Neural cell (in vitro differentiated cells): ENCODE results near the gene SNX30. TPM values are rescaled to one million over a fixed set of nuclear protein-coding genes. Genes with fewer than 3 reads are reported as not detected.

ENCODE experiments used
- H2AFZ ChIP-seq: fragments of 200-600, 300-800 bp; sonication (generic), shearing (Covaris generic); 2 replicates; pipeline ENCODE4 v1.6.0; 2014; ENCODE audit warnings: low read depth, mild to moderate bottlenecking, antibody characterized with exemption, low read length, moderate library complexity
- H3F3A ChIP-seq: fragments of 200-600 bp; shearing (Covaris generic); 2 replicates; pipeline ENCODE4 v1.6.1; 2016; ENCODE audit warnings: mild to moderate bottlenecking, moderate library complexity, mixed read lengths, antibody characterized with exemption, low read length; ENCODE audit not compliant: insufficient read depth, poor library complexity, severe bottlenecking
- H3K27ac ChIP-seq: fragments of 200-600, 300-800 bp; sonication (generic), shearing (Covaris generic); 2 replicates; pipeline ENCODE4 v1.5.1; 2014; ENCODE audit warnings: mild to moderate bottlenecking, low read length, moderate library complexity
- H3K27me3 ChIP-seq: fragments of 300-800, 200-600 bp; sonication (generic), shearing (Covaris generic); 2 replicates; pipeline ENCODE4 v1.6.0; 2014; ENCODE audit warnings: mild to moderate bottlenecking, low read depth, low read length, moderate library complexity; ENCODE audit not compliant: insufficient read depth
- H3K36me3 ChIP-seq: fragments of 300-800, 200-600 bp; sonication (generic), shearing (Covaris generic); 2 replicates; pipeline ENCODE4 v1.5.1; 2014; ENCODE audit warnings: mild to moderate bottlenecking, antibody characterized with exemption, low read length, moderate library complexity; ENCODE audit not compliant: insufficient read depth
- H3K4me2 ChIP-seq: fragments of 300-800, 200-600 bp; sonication (generic), shearing (Covaris generic); 2 replicates; pipeline ENCODE4 v1.6.0; 2014; ENCODE audit warnings: mild to moderate bottlenecking, low read length
- H3K4me3 ChIP-seq: fragments of 300-800, 200-600 bp; sonication (generic), shearing (Covaris generic); 2 replicates; pipeline ENCODE4 v1.5.1; 2014; ENCODE audit warnings: mild to moderate bottlenecking, low read length, moderate library complexity
- H3K79me2 ChIP-seq: fragments of 200-600 bp; shearing (Covaris generic); replicated peaks from 2 replicates; pipeline ENCODE4 v1.6.0; 2014; ENCODE audit warnings: mild to moderate bottlenecking, low read length, moderate library complexity; ENCODE audit not compliant: insufficient read depth
- H3K9ac ChIP-seq: fragments of 300-800, 200-600 bp; sonication (generic), shearing (Covaris generic); 2 replicates; pipeline ENCODE4 v1.6.1; 2016; ENCODE audit warnings: mild to moderate bottlenecking, low read length, mixed read lengths
- H3K9me2 ChIP-seq: fragments of 200-600 bp; shearing (Covaris generic); 2 replicates; pipeline ENCODE4 v1.6.1; 2016; ENCODE audit warnings: mild to moderate bottlenecking, low read length, mixed read lengths; ENCODE audit not compliant: insufficient read depth
- H3K9me3 ChIP-seq: fragments of 200-600, 300-800 bp; sonication (generic), shearing (Covaris generic); 2 replicates; pipeline ENCODE4 v1.6.1; 2016; ENCODE audit warnings: mild to moderate bottlenecking, mixed run types, low read length, moderate library complexity, mixed read lengths
- H4K20me1 ChIP-seq: fragments of 200-600 bp; shearing (Covaris generic); 2 replicates; pipeline ENCODE4 v1.6.1; 2016; ENCODE audit warnings: mild to moderate bottlenecking, mixed run types; ENCODE audit not compliant: insufficient read depth
- EP300 ChIP-seq: fragments of 450-650 bp; conservative IDR thresholded peaks from 2 replicates; pipeline ENCODE4 v1.6.1; 2014; ENCODE audit warnings: antibody characterized with exemption, mild to moderate bottlenecking, moderate library complexity; ENCODE audit not compliant: poor library complexity, severe bottlenecking
- EZH2 ChIP-seq: fragments of 200-600, 300-800 bp; shearing (Covaris generic), sonication (generic); IDR thresholded peaks from 2 replicates; pipeline ENCODE4 v1.6.1; 2014; ENCODE audit warnings: antibody characterized with exemption, low read length, borderline replicate concordance, mild to moderate bottlenecking; ENCODE audit not compliant: insufficient read depth, poor library complexity, severe bottlenecking
- MXI1 ChIP-seq: fragments of 450-650 bp; conservative IDR thresholded peaks from 2 replicates; pipeline ENCODE4 v1.6.1; 2014; ENCODE audit warnings: antibody characterized with exemption, mild to moderate bottlenecking; ENCODE audit not compliant: poor library complexity, severe bottlenecking
- POLR2AphosphoS5 ChIP-seq: IDR thresholded peaks from 2 replicates; pipeline ENCODE4 v1.6.1; 2012
- RAD21 ChIP-seq: fragments of 450-650 bp; conservative IDR thresholded peaks from 2 replicates; pipeline ENCODE4 v1.6.1; 2014; ENCODE audit warnings: antibody characterized with exemption, mild to moderate bottlenecking, moderate library complexity
- SMC3 ChIP-seq: fragments of 450-650 bp; conservative IDR thresholded peaks from 2 replicates; pipeline ENCODE4 v1.6.1; 2014; ENCODE audit warnings: antibody characterized with exemption, mild to moderate bottlenecking, moderate library complexity; ENCODE audit not compliant: poor library complexity
- TAF1 ChIP-seq: IDR thresholded peaks from 2 replicates; pipeline ENCODE4 v1.6.1; 2012; ENCODE audit warnings: low read depth
- polyA plus RNA-seq: library from polyadenylated mRNA; depleted of rRNA; stranded (reverse); fragments of >200 nt; gene quantifications from 2 replicates; pipeline ENCODE4 v1.2.3, GENCODE V29; 2014
- TF ChIP-seq, protein P1 (sequence below): fragments of 450-650 bp; IDR thresholded peaks from 2 replicates; pipeline ENCODE4 v1.5.1; 2014; ENCODE audit warnings: antibody characterized with exemption, mild to moderate bottlenecking, moderate library complexity; ENCODE audit not compliant: poor library complexity, severe bottlenecking
- TF ChIP-seq, protein P2 (sequence below): IDR thresholded peaks from 2 replicates; pipeline ENCODE4 v1.6.1; 2012; ENCODE audit warnings: borderline replicate concordance

The SNX30 gene
- polyA plus RNA-seq, 1 donor from 2014 or later = 30.0 TPM

DNA sequence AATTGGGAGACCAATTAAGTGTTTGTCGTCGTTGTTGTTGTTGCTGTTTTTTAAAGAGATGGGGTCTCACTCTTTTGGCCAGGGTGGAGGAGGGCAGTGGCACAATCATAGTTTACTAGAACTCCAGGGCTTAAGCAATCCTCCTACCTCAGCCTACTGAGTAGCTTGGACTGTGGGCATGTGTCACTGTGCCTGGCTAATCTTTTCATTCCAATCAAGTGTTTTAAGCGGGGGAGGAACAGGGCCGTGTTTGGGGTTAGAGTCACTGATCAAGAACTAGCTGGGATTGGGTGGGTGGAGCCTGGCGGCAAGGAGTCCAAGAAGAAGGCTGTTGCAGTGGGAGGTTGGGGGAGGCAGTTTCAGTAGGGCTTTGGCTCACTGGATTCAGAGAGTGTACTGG lies 13.8 kb downstream of the SNX30 start:
- H3K9ac ChIP-seq = no peak overlapping the region
- H3K4me2 ChIP-seq = no peak overlapping the region
- peaks cover 4% of the 10 kb centered on the region for H3K79me2 ChIP-seq
- H3K9me3 ChIP-seq = peaks cover 2% of the 10 kb centered on the region
- H3K27ac ChIP-seq = no peak overlapping the region
- H3F3A ChIP-seq = no peaks in the 10 kb centered on the region
- peaks cover 3% of the 10 kb centered on the region for H3K36me3 ChIP-seq
- H4K20me1 ChIP-seq = no peaks in the 10 kb centered on the region
- TF ChIP-seq, protein P1, sequence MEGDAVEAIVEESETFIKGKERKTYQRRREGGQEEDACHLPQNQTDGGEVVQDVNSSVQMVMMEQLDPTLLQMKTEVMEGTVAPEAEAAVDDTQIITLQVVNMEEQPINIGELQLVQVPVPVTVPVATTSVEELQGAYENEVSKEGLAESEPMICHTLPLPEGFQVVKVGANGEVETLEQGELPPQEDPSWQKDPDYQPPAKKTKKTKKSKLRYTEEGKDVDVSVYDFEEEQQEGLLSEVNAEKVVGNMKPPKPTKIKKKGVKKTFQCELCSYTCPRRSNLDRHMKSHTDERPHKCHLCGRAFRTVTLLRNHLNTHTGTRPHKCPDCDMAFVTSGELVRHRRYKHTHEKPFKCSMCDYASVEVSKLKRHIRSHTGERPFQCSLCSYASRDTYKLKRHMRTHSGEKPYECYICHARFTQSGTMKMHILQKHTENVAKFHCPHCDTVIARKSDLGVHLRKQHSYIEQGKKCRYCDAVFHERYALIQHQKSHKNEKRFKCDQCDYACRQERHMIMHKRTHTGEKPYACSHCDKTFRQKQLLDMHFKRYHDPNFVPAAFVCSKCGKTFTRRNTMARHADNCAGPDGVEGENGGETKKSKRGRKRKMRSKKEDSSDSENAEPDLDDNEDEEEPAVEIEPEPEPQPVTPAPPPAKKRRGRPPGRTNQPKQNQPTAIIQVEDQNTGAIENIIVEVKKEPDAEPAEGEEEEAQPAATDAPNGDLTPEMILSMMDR = no peak
- TF ChIP-seq TAF1 = no peak
- TF ChIP-seq SMC3 = no peak
- TF ChIP-seq MXI1 = no peak
- no peak for TF ChIP-seq EZH2
- TF ChIP-seq, protein P2, sequence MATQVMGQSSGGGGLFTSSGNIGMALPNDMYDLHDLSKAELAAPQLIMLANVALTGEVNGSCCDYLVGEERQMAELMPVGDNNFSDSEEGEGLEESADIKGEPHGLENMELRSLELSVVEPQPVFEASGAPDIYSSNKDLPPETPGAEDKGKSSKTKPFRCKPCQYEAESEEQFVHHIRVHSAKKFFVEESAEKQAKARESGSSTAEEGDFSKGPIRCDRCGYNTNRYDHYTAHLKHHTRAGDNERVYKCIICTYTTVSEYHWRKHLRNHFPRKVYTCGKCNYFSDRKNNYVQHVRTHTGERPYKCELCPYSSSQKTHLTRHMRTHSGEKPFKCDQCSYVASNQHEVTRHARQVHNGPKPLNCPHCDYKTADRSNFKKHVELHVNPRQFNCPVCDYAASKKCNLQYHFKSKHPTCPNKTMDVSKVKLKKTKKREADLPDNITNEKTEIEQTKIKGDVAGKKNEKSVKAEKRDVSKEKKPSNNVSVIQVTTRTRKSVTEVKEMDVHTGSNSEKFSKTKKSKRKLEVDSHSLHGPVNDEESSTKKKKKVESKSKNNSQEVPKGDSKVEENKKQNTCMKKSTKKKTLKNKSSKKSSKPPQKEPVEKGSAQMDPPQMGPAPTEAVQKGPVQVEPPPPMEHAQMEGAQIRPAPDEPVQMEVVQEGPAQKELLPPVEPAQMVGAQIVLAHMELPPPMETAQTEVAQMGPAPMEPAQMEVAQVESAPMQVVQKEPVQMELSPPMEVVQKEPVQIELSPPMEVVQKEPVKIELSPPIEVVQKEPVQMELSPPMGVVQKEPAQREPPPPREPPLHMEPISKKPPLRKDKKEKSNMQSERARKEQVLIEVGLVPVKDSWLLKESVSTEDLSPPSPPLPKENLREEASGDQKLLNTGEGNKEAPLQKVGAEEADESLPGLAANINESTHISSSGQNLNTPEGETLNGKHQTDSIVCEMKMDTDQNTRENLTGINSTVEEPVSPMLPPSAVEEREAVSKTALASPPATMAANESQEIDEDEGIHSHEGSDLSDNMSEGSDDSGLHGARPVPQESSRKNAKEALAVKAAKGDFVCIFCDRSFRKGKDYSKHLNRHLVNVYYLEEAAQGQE = no peak
- no peak for TF ChIP-seq EP300
- TF ChIP-seq POLR2AphosphoS5 = no peak
- no peak for TF ChIP-seq RAD21
- H2AFZ ChIP-seq = no peak overlapping the region
- H3K9me2 ChIP-seq = no peaks in the 10 kb centered on the region
- H3K4me3 ChIP-seq = no peak overlapping the region
- H3K27me3 ChIP-seq = no peaks in the 10 kb centered on the region

DNA sequence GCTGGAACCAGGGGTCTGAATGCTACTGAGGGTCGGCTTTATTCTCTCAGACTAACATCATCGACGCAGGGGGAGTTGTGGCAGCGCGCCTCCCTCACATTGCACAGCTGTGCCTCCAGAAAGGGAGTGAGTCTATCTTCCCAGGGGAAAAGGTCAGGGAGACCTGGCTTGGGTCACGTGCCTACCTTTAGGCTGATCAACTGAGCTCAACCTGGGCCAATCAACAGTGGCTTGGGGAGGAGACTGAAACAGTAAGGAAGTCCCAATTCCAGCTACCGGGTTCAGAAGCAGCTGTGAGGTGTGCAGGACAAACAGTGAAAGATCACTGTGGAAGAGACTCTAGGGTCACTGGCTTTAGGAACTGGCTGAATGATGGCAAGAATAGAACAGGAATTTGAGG lies 14.3 kb downstream of the SNX30 start:
- TF ChIP-seq, protein P1 = no peak
- no peak for TF ChIP-seq SMC3
- TF ChIP-seq POLR2AphosphoS5 = no peak
- no peak for TF ChIP-seq MXI1
- no peak for TF ChIP-seq RAD21
- TF ChIP-seq TAF1 = no peak
- no peak for TF ChIP-seq EZH2
- TF ChIP-seq, protein P2 = no peak
- no peak for TF ChIP-seq EP300
- Histone ChIP-seq H3F3A (no peaks in the 10 kb centered on the region), H3K9me2 (no peaks in the 10 kb centered on the region), H4K20me1 (no peaks in the 10 kb centered on the region), H3K36me3 (peaks cover 3% of the 10 kb centered on the region), H3K4me3 (no peak overlapping the region), H3K9me3 (peaks cover 2% of the 10 kb centered on the region), H3K79me2 (peaks cover 4% of the 10 kb centered on the region), H3K27ac (no peak overlapping the region), H3K27me3 (no peaks in the 10 kb centered on the region), H3K4me2 (no peak overlapping the region), H2AFZ (no peak overlapping the region), H3K9ac (no peak overlapping the region)
